ENCODE measurements around the gene COL5A1. TPM values are rescaled to one million over a fixed set of nuclear protein-coding genes. Genes with fewer than 3 reads are reported as not detected.
"Not testable (repeated sequence)": the region's sequence is repeated elsewhere in the genome, so short reads cannot be mapped to it uniquely, and the experiment has no call there.

Gene COL5A1
- total RNA-seq, 2 experiments from 2014 or later, result 0.23 to 0.24 TPM

DNA sequence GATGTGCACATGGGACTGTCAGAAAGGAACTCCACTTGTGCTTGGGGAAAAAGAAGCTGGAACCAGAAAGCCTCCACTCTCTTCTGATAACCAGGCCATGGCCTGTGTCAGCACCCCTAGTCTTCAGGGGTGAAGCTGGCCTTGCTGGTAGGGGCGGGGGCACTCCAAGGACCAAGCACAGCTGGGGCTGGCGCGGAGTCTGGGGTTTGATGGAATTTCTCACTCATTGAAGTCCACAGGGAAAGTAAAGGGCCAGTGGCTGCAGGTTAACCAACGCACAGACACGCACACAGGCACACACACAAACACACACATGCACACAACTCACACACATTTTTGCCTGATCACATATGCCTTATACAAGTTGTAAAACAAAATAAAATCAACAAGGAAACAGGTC lies 1.6 kb upstream of the COL5A1 start:
- Mint-ChIP-seq H3K9me3 (no peaks in the 10 kb centered on the region), H3K27me3 (peaks cover 30% of the 10 kb centered on the region), H3K4me3 (no peak overlapping the region), H3K36me3 (no peaks in the 10 kb centered on the region), H3K4me1 (no peaks in the 10 kb centered on the region), H3K27ac (no peak overlapping the region)
- DNase-seq, result no peak

DNA sequence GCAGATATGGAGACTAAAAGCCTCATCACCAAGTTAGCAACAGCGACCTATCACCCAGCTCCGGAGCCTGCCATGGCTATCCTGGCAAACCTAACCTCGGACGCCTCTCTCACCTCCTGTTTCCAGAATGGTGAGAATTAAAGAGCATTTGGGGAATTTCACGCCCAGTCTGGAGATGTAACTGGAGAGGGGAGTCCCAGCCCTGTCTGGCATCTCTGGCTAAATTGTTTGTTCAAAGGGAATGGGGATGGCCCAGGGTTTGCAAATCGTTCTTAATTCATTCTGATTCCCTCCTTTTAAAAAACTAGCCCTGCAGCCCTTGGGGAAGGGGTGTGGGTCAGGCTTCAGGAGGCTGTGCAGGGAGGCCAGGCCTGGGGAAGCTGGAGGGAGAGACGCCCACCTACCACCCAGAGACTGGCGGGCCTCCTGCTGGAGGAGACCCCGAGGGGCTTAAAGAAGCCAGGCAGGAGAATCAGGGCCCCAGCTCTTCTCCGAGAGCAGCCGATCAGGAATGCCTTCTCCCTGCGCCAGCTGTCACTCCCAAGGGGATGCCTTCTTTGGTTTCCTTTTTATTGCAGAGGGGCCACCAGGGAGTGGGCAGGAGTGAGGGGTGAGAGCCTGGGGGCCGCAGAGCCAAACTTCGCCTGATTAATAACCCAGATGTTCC lies 964 bp upstream of the COL5A1 start:
- no peaks in the 10 kb centered on the region for H3K36me3 Mint-ChIP-seq
- H3K27ac Mint-ChIP-seq, result no peak overlapping the region
- peaks cover 30% of the 10 kb centered on the region for H3K27me3 Mint-ChIP-seq
- H3K4me3 Mint-ChIP-seq, result no peak overlapping the region
- no peaks in the 10 kb centered on the region for H3K4me1 Mint-ChIP-seq
- no peaks in the 10 kb centered on the region for H3K9me3 Mint-ChIP-seq
- DNase-seq, result no peak

DNA sequence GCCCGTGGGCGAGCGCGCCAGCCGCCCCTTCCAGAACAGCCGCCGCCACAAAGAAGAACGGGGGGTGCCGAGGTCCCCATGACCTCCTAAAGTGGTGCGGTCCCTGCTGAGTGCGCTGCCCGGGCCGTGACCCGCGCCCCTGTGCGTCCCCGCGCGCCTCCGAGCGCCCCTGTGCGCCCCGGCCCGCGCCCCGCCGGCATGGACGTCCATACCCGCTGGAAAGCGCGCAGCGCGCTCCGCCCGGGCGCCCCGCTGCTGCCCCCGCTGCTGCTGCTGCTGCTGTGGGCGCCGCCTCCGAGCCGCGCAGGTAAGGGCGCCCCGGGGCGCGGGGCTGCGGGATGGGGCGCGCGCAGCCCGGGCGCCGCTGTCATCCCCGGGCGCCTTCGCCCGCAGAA lies 384 bp downstream of the COL5A1 start:
- no peak overlapping the region for H3K27ac Mint-ChIP-seq
- H3K27me3 Mint-ChIP-seq, result peaks cover 30% of the 10 kb centered on the region
- no peak for DNase-seq
- no peaks in the 10 kb centered on the region for H3K9me3 Mint-ChIP-seq
- H3K4me1 Mint-ChIP-seq, result no peaks in the 10 kb centered on the region
- no peaks in the 10 kb centered on the region for H3K36me3 Mint-ChIP-seq
- no peak overlapping the region for H3K4me3 Mint-ChIP-seq

DNA sequence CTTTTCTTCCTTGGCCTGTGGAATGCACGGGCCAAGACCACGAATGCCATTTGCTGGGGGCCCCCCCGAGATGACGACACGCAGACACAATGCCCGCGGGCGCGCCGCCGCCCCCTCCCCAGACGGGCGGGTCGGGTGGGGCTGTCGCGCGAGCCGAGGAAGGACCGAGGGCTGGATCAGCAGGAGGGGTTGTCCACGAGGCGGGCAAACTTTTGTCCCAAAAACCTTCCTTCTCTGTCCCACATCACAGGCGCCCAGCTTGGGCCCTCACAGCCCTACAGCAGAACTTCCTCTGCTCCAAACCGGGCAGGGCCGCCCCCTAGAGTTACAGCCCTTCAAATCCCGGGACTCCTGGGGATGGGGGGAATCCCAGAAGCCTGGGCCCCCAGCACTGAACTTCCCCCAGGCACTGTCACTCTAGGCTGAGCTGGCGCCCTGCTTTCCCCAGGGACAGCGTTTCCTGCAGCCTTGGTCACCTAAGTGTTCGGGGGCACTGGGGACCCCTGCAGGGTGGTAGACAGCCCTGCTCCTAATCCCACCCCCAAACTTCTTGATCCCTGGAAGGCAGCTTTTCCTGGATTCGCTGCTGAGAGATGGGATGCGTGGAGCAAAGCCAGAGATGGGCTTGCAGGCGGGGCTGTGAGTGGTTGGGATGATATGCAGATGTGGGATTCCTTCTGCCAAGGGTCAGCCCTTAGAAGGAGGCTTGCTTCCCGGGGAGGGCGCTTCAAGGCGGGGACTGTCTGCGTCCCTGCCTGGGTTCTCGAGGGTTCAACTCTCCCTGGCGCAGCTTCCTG lies 980 bp downstream of the COL5A1 start:
- DNase-seq, result no peak
- H3K4me1 Mint-ChIP-seq, result no peaks in the 10 kb centered on the region
- H3K27me3 Mint-ChIP-seq, result peaks cover 30% of the 10 kb centered on the region
- no peak overlapping the region for H3K27ac Mint-ChIP-seq
- no peak overlapping the region for H3K4me3 Mint-ChIP-seq
- H3K36me3 Mint-ChIP-seq, result no peaks in the 10 kb centered on the region
- H3K9me3 Mint-ChIP-seq, result no peaks in the 10 kb centered on the region

DNA sequence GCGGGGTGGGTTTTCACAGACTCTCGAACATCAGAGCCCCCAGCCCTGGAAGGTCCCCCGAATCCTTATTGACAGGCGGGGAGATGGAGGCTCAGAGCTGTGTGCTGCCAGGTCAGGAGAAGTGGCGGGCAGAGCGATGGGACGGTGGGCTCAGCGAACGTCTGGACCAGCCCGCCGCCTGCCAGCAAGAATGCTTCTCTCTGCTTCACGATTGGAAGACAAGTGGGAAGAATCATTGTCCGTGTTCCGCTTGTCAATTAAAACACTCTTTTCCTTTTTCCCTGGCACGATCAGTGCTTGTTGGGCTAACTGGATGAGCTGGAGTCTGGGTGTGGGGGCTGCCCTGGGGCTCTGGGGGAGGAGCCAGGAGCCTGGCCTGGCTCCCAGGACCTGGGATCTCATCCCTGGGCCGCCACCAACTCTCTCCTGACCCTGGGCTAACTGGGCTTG lies 1.6 kb downstream of the COL5A1 start:
- Mint-ChIP-seq H3K27me3 (peaks cover 30% of the 10 kb centered on the region), H3K9me3 (no peaks in the 10 kb centered on the region), H3K4me3 (no peak overlapping the region), H3K36me3 (no peaks in the 10 kb centered on the region), H3K4me1 (no peaks in the 10 kb centered on the region), H3K27ac (no peak overlapping the region)
- DNase-seq, result no peak

DNA sequence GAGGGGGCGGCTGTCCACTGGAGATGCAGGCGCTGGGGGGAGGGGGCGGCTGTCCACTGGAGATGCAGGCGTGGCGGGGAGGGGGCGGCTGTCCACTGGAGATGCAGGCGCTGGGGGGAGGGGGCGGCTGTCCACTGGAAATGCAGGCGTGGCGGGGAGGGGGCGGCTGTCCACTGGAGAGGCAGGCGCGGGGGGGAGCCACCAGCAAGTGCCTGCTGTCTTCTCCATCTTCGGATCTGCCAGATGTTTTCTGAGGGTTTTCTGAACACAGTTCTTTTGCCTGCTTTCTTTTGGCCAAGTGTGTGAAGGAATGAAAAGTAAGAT lies 2.8 kb downstream of the COL5A1 start:
- H3K27ac Mint-ChIP-seq, H3K36me3 Mint-ChIP-seq, H3K4me3 Mint-ChIP-seq, H3K4me1 Mint-ChIP-seq, H3K9me3 Mint-ChIP-seq, DNase-seq: not testable (repeated sequence)
- peaks cover 30% of the 10 kb centered on the region for H3K27me3 Mint-ChIP-seq

DNA sequence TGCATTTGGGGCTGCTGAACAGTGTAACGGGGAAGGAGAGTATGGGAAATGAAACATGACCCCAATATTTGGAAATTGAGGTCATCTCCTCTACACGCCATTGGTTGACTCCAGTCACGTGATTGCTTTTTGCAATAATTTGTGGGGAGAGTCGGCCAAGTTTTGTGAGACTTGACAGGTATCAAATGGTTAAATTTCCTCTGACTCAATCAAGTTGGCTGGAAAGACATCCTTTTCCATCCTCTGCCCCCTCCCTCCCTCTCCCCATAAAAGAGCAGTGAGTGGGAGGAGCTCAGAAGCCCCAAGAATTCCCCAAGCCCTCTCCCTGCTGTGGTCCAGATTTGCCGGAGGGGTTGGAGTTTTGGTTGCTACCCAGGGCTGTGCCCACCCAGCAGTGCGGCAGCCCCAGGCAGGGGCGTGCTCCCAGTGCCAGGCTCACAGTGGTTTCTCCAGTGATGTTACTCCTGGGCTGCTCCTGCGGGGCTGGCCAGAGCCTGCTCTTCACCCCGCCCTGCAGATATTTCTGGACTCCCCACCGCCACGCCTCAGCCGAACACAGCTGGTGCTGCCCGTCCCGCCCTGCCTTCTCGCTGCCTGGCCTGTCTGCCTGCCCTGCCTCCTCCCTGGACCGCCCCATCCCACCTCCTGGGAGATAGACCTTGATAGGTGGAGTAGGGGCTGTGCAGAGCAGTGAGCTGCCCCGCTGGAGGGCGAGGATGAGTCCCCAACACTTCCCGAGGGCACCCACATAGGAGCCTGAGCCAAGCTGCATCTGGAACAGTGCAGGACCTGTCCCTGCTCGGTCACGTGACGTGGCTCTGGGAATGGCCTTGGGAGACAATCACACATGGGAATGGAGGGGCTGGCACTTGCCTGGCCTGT lies 3.4 kb downstream of the COL5A1 start:
- no peaks in the 10 kb centered on the region for H3K9me3 Mint-ChIP-seq
- H3K27me3 Mint-ChIP-seq, result peaks cover 29% of the 10 kb centered on the region
- no peak overlapping the region for H3K4me3 Mint-ChIP-seq
- H3K36me3 Mint-ChIP-seq, result no peaks in the 10 kb centered on the region
- H3K27ac Mint-ChIP-seq, result no peak overlapping the region
- H3K4me1 Mint-ChIP-seq, result no peaks in the 10 kb centered on the region
- DNase-seq, result no peak

DNA sequence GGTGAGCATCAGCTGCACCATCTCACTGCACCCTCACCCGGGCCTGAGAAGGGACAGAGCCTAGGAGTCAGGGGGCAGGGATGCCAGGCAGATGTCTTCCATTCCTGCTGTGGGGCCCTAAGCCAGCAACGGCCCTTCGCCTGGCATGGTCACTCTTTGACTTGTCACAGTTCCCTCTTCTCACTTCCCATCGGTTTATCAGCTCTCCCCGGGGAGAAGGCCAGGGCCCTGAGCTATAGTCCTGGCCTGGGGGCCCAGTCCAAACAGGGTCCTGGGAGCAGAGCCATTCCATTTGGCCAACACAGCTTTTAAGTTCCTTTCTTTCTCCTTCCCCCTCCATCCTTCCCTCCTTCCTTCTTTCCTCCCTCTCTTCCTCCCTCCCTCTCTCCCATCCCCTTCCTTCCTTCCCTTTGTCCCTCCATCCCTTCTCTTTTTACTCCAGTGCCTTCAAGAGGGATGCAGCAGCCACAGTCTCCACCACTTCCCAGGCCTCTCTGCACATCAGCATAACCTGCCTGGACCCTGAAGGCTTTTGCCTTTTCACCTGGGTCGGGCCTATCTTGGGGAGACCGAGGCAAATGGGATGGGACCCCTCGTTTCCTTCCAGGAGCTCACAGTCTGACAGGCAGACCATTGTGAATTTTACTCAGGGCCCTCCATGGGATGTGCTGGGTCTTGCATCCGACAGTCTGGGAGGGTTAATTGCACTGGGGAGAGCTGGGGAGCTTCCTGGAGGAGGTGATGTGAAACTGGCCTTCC lies 4.2 kb downstream of the COL5A1 start:
- H3K36me3 Mint-ChIP-seq, result no peaks in the 10 kb centered on the region
- no peaks in the 10 kb centered on the region for H3K9me3 Mint-ChIP-seq
- no peaks in the 10 kb centered on the region for H3K4me1 Mint-ChIP-seq
- H3K4me3 Mint-ChIP-seq, result no peak overlapping the region
- H3K27me3 Mint-ChIP-seq, result peaks cover 22% of the 10 kb centered on the region
- DNase-seq, result no peak
- no peak overlapping the region for H3K27ac Mint-ChIP-seq

DNA sequence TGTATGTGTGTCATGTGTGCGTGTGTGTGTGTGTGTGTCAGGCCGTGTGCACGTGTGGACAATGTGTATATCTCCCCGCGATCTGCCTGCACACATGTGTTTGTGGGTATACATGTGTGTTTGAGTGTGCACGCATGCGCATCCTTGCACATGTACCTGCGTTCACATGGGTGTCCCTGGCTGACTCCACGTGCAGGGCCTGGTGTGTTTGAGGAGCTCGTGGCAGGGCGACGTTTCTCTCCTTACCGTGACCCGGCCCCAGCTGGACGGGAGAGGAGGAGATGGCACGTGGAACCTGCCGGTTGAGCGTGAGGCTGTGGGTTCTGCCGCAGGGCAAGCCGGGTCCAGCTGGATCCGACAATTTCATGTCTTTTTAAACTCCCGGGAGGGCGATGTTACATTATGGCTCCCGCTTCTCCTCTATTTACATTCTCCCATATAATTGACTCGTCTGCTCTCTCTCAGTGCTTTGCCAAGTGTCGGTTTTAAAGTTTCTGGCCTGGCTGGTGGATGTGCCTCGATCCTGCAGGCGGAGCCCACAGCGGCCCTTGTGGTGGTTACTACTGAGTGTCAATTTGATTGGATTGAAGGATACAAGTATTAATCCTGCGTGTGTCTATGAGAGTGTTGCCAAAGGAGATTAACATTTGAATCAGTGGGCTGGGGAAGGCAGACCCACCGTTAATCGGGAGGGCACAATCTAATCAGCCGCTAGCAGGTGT lies 5.9 kb downstream of the COL5A1 start:
- no peaks in the 10 kb centered on the region for H3K4me1 Mint-ChIP-seq
- DNase-seq, result no peak
- H3K36me3 Mint-ChIP-seq, result no peaks in the 10 kb centered on the region
- H3K9me3 Mint-ChIP-seq, result no peaks in the 10 kb centered on the region
- no peak overlapping the region for H3K4me3 Mint-ChIP-seq
- peaks cover 15% of the 10 kb centered on the region for H3K27me3 Mint-ChIP-seq
- no peak overlapping the region for H3K27ac Mint-ChIP-seq

DNA sequence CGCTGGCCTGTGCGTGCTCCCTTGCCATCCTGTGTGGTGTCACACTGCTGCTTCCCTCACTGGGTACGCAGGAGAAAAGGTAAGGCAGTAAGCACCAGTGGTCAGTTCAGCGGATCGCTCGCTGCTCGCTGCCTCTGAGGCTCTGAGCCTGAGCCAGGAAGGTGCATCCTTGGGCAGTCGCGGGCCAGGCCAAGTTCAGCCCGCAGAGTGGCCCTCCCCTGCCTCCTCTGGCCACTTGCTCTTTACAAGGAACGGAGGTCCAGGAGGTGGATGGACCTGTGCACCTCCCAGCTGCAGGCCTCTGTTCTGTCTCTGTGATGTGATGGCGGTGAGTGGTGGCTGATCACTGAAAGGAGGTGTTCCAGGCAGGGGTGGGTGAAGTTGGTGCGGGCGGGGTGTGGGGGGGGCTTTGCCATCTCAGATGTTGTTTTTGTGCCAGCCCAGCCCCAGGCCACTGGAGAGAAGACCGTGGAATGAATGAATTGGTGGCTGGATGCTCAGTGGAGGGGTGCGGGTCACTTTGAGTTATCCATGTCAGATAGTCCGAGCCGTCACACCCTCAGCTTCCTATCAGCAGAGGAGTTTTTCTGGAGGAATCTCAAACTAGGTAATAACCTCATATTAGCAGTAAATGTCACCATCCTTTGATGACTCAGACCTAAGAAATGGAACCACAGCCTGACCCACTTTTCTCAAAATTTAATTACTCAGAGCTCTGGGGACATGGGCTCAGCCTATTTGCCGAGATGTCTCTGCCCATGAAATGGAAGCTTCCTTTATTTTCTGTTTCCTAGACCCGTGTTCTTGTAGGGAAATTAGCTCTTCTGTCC lies 7.3 kb downstream of the COL5A1 start:
- Mint-ChIP-seq H3K4me3 (no peak overlapping the region), H3K27me3 (peaks cover under 1% of the 10 kb centered on the region), H3K9me3 (no peaks in the 10 kb centered on the region), H3K27ac (no peak overlapping the region), H3K36me3 (no peaks in the 10 kb centered on the region), H3K4me1 (no peaks in the 10 kb centered on the region)
- no peak for DNase-seq

DNA sequence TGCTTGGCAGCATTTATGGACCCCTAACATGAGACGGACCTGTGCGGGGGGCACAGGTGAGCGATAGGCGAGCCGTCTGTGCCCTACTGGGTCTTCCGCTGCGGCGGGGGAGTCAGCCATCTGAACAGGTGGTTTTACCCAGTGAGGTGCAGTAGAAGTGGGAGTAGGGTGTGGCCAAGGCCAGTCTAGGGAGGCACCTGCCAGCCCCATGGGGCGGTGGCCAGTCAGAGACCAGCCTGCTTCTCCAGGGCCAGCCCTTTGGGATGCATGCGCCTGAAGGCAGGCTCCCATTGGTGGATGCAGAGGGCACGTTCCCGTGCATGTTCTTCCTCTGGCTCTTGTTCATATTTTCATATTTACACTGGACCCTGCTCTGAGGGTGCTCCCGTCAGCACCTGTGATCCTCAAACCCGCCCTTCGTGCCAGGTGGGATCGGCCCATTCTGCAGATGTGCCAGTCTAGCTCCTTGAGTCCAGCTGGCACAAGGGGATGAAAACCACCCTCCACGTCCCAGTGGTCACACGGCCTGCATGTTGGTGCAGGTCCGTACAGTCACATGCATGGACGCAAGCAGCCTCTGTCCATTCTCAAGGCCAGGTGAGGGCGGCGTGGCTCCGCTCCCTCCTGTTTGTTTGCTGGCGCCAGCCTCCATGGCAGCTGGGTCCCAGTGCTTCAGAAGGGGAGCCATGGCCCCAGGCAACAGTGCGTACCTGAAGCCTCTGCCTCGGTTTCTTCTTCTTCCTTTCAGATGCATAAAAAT lies 9.0 kb downstream of the COL5A1 start:
- H3K36me3 Mint-ChIP-seq, result no peaks in the 10 kb centered on the region
- H3K9me3 Mint-ChIP-seq, result no peaks in the 10 kb centered on the region
- H3K27ac Mint-ChIP-seq, result no peak overlapping the region
- H3K4me1 Mint-ChIP-seq, result no peaks in the 10 kb centered on the region
- H3K4me3 Mint-ChIP-seq, result no peak overlapping the region
- no peak for DNase-seq
- no peaks in the 10 kb centered on the region for H3K27me3 Mint-ChIP-seq

DNA sequence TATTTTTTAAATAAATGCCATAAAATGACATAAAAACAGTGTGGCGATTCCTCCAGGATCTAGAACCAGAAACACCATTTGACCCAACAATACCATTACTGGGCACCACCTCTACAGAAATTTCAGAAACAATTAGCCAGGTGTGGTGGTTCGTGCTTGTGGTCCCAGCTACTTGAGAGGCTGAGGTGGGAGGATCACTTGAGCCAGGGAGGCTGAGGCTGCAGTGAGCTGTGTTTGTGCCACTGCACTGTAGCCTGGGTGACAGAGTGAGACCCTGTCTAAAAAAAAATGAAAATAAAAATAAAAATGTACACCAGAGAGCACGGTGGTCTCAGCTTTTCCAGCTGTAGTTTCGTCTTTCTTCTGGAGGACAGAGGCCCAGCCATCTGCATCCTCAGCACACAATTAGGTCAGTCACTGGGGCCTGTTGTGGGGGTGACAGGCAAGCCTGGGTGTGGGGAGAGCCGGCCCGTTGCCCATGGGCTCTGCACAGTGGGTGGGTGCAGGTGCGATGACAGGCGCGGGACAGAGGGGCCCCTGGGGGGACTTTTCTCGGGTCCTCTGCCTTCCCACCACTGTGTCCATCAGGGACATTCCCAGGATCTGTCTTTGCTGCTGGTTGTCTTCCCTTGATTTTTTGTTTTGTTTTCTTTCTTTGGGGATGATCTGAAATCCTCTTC lies 9.8 kb downstream of the COL5A1 start:
- H3K36me3 Mint-ChIP-seq, result no peaks in the 10 kb centered on the region
- H3K27me3 Mint-ChIP-seq, result no peaks in the 10 kb centered on the region
- H3K9me3 Mint-ChIP-seq, result no peaks in the 10 kb centered on the region
- DNase-seq, result no peak
- H3K4me1 Mint-ChIP-seq, result no peaks in the 10 kb centered on the region
- H3K4me3 Mint-ChIP-seq, result no peak overlapping the region
- H3K27ac Mint-ChIP-seq, result no peak overlapping the region
